ENCODE results near the gene IQSEC2. TPM values are rescaled to one million over a fixed set of nuclear protein-coding genes. Genes with fewer than 3 reads are reported as not detected.
A peak's percentile ranks its signal among the peaks of the same experiment; 100 is the strongest.

IQSEC2 gene
- total and polyA plus RNA-seq, 4 donors, result 9.0 to 24.6 (median 17.4) TPM

- Histone ChIP-seq H3K4me1 (ENCODE audit: control insufficient read depth in 5 of 5, insufficient read depth in 5 of 5, low read length in 5 of 5) (peaks cover 0 to 6% (median 0%) of the 10 kb centered on the region in 5 donors), H3K9ac (ENCODE audit: insufficient read depth in 1 of 2, low read length in 2 of 2) (no peak overlapping the region), H3K27me3 (ENCODE audit: control insufficient read depth in 3 of 3, insufficient read depth in 3 of 3, low read length in 2 of 3) (peaks cover 0 to 23% (median 12%) of the 10 kb centered on the region in 3 donors), H3K27ac (ENCODE audit: low read depth in 1 of 2, low read length in 1 of 2) (no peak overlapping the region), H3K9me3 (ENCODE audit: control insufficient read depth in 4 of 4, insufficient read depth in 3 of 4, low read length in 3 of 4) (no peaks in the 10 kb centered on the region), H3K4me3 (no peak overlapping the region), H3K36me3 (ENCODE audit: control insufficient read depth in 4 of 4, insufficient read depth in 4 of 4, low read length in 4 of 4) (no peaks in the 10 kb centered on the region)
- 90 to 95% methylated on average over 8 of the region's 8 CpGs for WGBS, 2 donors
- DNase-seq, result peak in 1 of 3 donors; percentile 40
- ATAC-seq (ENCODE audit: insufficient read depth, low FRiP score), result no peak
- TF ChIP-seq CTCF (IDR thresholded peaks at IDR 0.05; ENCODE audit: control extremely low read depth, extremely low read depth), result no peak
These were observed 12.8 kb upstream of the IQSEC2 start for GRCh38 chrX:53294024-53294648.

- no peak for DNase-seq
- Histone ChIP-seq H3K27me3 (ENCODE audit: control insufficient read depth in 3 of 3, insufficient read depth in 3 of 3, low read length in 2 of 3) (peaks cover 0 to 26% (median 8%) of the 10 kb centered on the region in 3 donors), H3K4me1 (ENCODE audit: control insufficient read depth in 5 of 5, insufficient read depth in 5 of 5, low read length in 5 of 5) (peaks cover 0 to 20% (median 8%) of the 10 kb centered on the region in 5 donors), H3K36me3 (ENCODE audit: control insufficient read depth in 4 of 4, insufficient read depth in 4 of 4, low read length in 4 of 4) (no peaks in the 10 kb centered on the region), H3K27ac (ENCODE audit: low read depth in 1 of 2, low read length in 1 of 2) (no peak overlapping the region), H3K9ac (ENCODE audit: insufficient read depth in 1 of 2, low read length in 2 of 2) (no peak overlapping the region), H3K4me3 (no peak overlapping the region), H3K9me3 (ENCODE audit: control insufficient read depth in 4 of 4, insufficient read depth in 3 of 4, low read length in 3 of 4) (no peaks in the 10 kb centered on the region)
- no peak for ATAC-seq (ENCODE audit: insufficient read depth, low FRiP score)
- WGBS, 2 donors, result 77 to 92% methylated on average over 3 of the region's 3 CpGs
- no peak for TF ChIP-seq CTCF (IDR thresholded peaks at IDR 0.05; ENCODE audit: control extremely low read depth, extremely low read depth)
These were observed 10.2 kb upstream of the IQSEC2 start for GRCh38 chrX:53291596-53291995.

GRCh38 chrX:53290441-53291041 is 9.2 kb upstream of the IQSEC2 start:
- peaks cover 0 to 30% (median 8%) of the 10 kb centered on the region in 3 donors for H3K27me3 ChIP-seq (ENCODE audit: control insufficient read depth in 3 of 3, insufficient read depth in 3 of 3, low read length in 2 of 3)
- no peak overlapping the region for H3K27ac ChIP-seq (ENCODE audit: low read depth in 1 of 2, low read length in 1 of 2)
- peaks cover 0 to 20% (median 8%) of the 10 kb centered on the region in 5 donors for H3K4me1 ChIP-seq (ENCODE audit: control insufficient read depth in 5 of 5, insufficient read depth in 5 of 5, low read length in 5 of 5)
- H3K36me3 ChIP-seq (ENCODE audit: control insufficient read depth in 4 of 4, insufficient read depth in 4 of 4, low read length in 4 of 4), result no peaks in the 10 kb centered on the region
- TF ChIP-seq CTCF (IDR thresholded peaks at IDR 0.05; ENCODE audit: control extremely low read depth, extremely low read depth), result no peak
- H3K4me3 ChIP-seq, result no peak overlapping the region
- H3K9me3 ChIP-seq (ENCODE audit: control insufficient read depth in 4 of 4, insufficient read depth in 3 of 4, low read length in 3 of 4), result no peaks in the 10 kb centered on the region
- ATAC-seq (ENCODE audit: insufficient read depth, low FRiP score), result no peak
- H3K9ac ChIP-seq (ENCODE audit: insufficient read depth in 1 of 2, low read length in 2 of 2), result no peak overlapping the region
- DNase-seq, result no peak
- 85 to 93% methylated on average over 7 of the region's 7 CpGs for whole genome bisulfite sequencing, 2 donors
